IMR-90 (cell line): Measurements from ENCODE around the gene FAHD1. TPM values are rescaled to one million over a fixed set of nuclear protein-coding genes. Genes with fewer than 3 reads are reported as not detected.

ENCODE experiments used
- ATAC-seq: fragments of 200-7000 bp; cut with Tn5 transposase; 2 replicates; pipeline ENCODE4 v1.9.1; 2020; ENCODE audit warnings: low read depth, mild to moderate bottlenecking, moderate library complexity
- BruUV-seq: library from RNA; stranded (reverse); fragments of 400-500 nt; replicated peaks from 2 replicates; lab custom pipeline; 2021; lab: Mats Ljungman, UMichigan
- CTCF ChIA-PET: fragments of 300-600 bp; formaldehyde crosslinking; extraction: SDS; loops from one replicate; lab custom pipeline; 2021; ENCODE audit warnings: antibody characterized with exemption; lab: Yijun Ruan, JAX
- POLR2A ChIA-PET: fragments of 300-600 bp; sonication (Branson Sonifier 250); formaldehyde crosslinking; loops from one replicate; lab custom pipeline; 2022; ENCODE audit warnings: antibody characterized with exemption; ENCODE audit not compliant: unreplicated experiment; lab: Charles Lee
- DNase-seq: peaks from one replicate; pipeline ENCODE4 v3.0.0; 2013
- H2AFZ ChIP-seq: replicated peaks from 2 replicates; pipeline ENCODE3; 2013; ENCODE audit warnings: low read length, mild to moderate bottlenecking; ENCODE audit not compliant: poor library complexity
- H2AK5ac ChIP-seq: 2 replicates; pipeline ENCODE4 v1.6.1; 2013; ENCODE audit warnings: low read depth, low read length, inconsistent platforms
- H2AK9ac ChIP-seq: replicated peaks from 2 replicates; pipeline ENCODE3; 2013; ENCODE audit warnings: mild to moderate bottlenecking, low read depth, low read length, moderate library complexity; ENCODE audit not compliant: poor library complexity
- H2BK120ac ChIP-seq: 2 replicates; pipeline ENCODE4 v1.6.1; 2013; ENCODE audit warnings: low read depth, low read length, inconsistent platforms
- H2BK15ac ChIP-seq: 3 replicates; pipeline ENCODE4 v1.6.1; 2013; ENCODE audit warnings: low read depth, low read length, inconsistent platforms
- H2BK20ac ChIP-seq: 2 replicates; pipeline ENCODE4 v1.6.1; 2013; ENCODE audit warnings: low read depth, mild to moderate bottlenecking, inconsistent platforms, low read length, moderate library complexity
- H2BK5ac ChIP-seq: 2 replicates; pipeline ENCODE4 v1.6.1; 2013; ENCODE audit warnings: mild to moderate bottlenecking, low read depth, low read length, inconsistent platforms; ENCODE audit not compliant: poor library complexity, severe bottlenecking
- H3K14ac ChIP-seq: replicated peaks from 2 replicates; pipeline ENCODE4 v1.6.1; 2013; ENCODE audit warnings: low read depth, low read length, inconsistent platforms
- H3K18ac ChIP-seq: 2 replicates; pipeline ENCODE4 v1.6.1; 2013; ENCODE audit warnings: low read depth, low read length, control low read depth
- H3K23ac ChIP-seq: 2 replicates; pipeline ENCODE4 v1.6.1; 2013; ENCODE audit warnings: low read depth, low read length, inconsistent platforms
- H3K27ac ChIP-seq: 2 replicates; pipeline ENCODE4 v1.5.1; 2013; ENCODE audit warnings: mild to moderate bottlenecking, control low read depth, low read length; ENCODE audit not compliant: insufficient read depth
- H3K27me3 ChIP-seq: 2 replicates; pipeline ENCODE4 v1.6.1; 2013; ENCODE audit warnings: low read length; ENCODE audit not compliant: control insufficient read depth, insufficient read depth
- H3K36me3 ChIP-seq: 2 replicates; pipeline ENCODE4 v1.6.1; 2013; ENCODE audit warnings: low read length, mixed read lengths; ENCODE audit not compliant: control insufficient read depth, insufficient read depth
- H3K4ac ChIP-seq: 2 replicates; pipeline ENCODE4 v1.6.1; 2013; ENCODE audit warnings: low read depth, low read length, inconsistent platforms
- H3K4me1 ChIP-seq: 2 replicates; pipeline ENCODE4 v1.6.1; 2013; ENCODE audit warnings: low read length, mixed read lengths; ENCODE audit not compliant: control insufficient read depth, insufficient read depth
- H3K4me2 ChIP-seq: 2 replicates; pipeline ENCODE4 v1.6.1; 2013; ENCODE audit warnings: low read depth, mild to moderate bottlenecking, control low read depth, low read length, moderate library complexity
- H3K4me3 ChIP-seq: 2 replicates; pipeline ENCODE4 v1.5.1; 2013; ENCODE audit warnings: low read depth, mild to moderate bottlenecking, control low read depth, low read length, moderate library complexity; ENCODE audit not compliant: insufficient read depth
- H3K56ac ChIP-seq: 2 replicates; pipeline ENCODE4 v1.6.1; 2013; ENCODE audit warnings: low read length, inconsistent platforms; ENCODE audit not compliant: insufficient read depth; ENCODE audit errors: extremely low read depth
- H3K79me1 ChIP-seq, 2 experiments: 2 replicates each; pipeline ENCODE4 v1.6.1; 2013; ENCODE audit warnings: low read length in 2 of 2, inconsistent platforms in 1 of 2, low read depth in 1 of 2
- H3K9ac ChIP-seq: 2 replicates; pipeline ENCODE4 v1.6.1; 2013; ENCODE audit warnings: low read depth, low read length, control low read depth
- H3K9me1 ChIP-seq: 2 replicates; pipeline ENCODE4 v1.6.1; 2013; ENCODE audit warnings: low read length, inconsistent platforms; ENCODE audit not compliant: insufficient read depth
- H3K9me3 ChIP-seq: 2 replicates; pipeline ENCODE4 v1.6.1; 2013; ENCODE audit warnings: low read length; ENCODE audit not compliant: control insufficient read depth, insufficient read depth
- H4K20me1 ChIP-seq: 2 replicates; pipeline ENCODE4 v1.6.1; 2013; ENCODE audit warnings: low read length, inconsistent platforms; ENCODE audit not compliant: insufficient read depth
- H4K5ac ChIP-seq: 2 replicates; pipeline ENCODE4 v1.6.1; 2013; ENCODE audit warnings: mild to moderate bottlenecking, low read depth, low read length, control low read depth
- H4K8ac ChIP-seq, 2 experiments: 2 replicates each; pipeline ENCODE4 v1.6.1; 2013; ENCODE audit warnings: low read depth in 2 of 2, low read length in 2 of 2, control low read depth in 1 of 2, inconsistent platforms in 1 of 2
- H4K91ac ChIP-seq: 2 replicates; pipeline ENCODE4 v1.6.1; 2013; ENCODE audit warnings: low read depth, low read length, inconsistent platforms; ENCODE audit not compliant: insufficient read depth
- BHLHE40 ChIP-seq: fragments of 150-350 bp; IDR thresholded peaks from 2 replicates; pipeline ENCODE4 v1.6.1; 2016; ENCODE audit warnings: mild to moderate bottlenecking, low read depth, low read length
- CEBPB ChIP-seq: IDR thresholded peaks from 2 replicates; pipeline ENCODE4 v1.6.1; 2012; ENCODE audit warnings: low read depth, low read length, improper control_type of control experiment
- CTCF ChIP-seq: conservative IDR thresholded peaks from 2 replicates; pipeline ENCODE4 v1.5.1; 2012; ENCODE audit warnings: mild to moderate bottlenecking, low read depth, low read length, improper control_type of control experiment
- ELK1 ChIP-seq: fragments of 150-350 bp; IDR thresholded peaks from 2 replicates; pipeline ENCODE4 v1.6.1; 2016; ENCODE audit warnings: low read depth, mild to moderate bottlenecking, low read length, moderate library complexity, borderline replicate concordance
- MAZ ChIP-seq: IDR thresholded peaks from 2 replicates; pipeline ENCODE4 v1.6.1; 2012; ENCODE audit warnings: low read depth, mild to moderate bottlenecking, low read length, improper control_type of control experiment, moderate library complexity, borderline replicate concordance
- MXI1 ChIP-seq: IDR thresholded peaks from 2 replicates; pipeline ENCODE4 v1.6.1; 2012; ENCODE audit warnings: low read depth, mild to moderate bottlenecking, low read length, moderate library complexity, borderline replicate concordance
- NFE2L2 ChIP-seq: fragments of 150-350 bp; IDR thresholded peaks from 2 replicates; pipeline ENCODE4 v1.6.1; 2016; ENCODE audit warnings: low read depth, mild to moderate bottlenecking, low read length
- POLR2A ChIP-seq: IDR thresholded peaks from 2 replicates; pipeline ENCODE4 v1.6.1; 2012; ENCODE audit warnings: mild to moderate bottlenecking, low read depth, low read length
- RCOR1 ChIP-seq: IDR thresholded peaks from 2 replicates; pipeline ENCODE4 v1.6.1; 2012; ENCODE audit warnings: mild to moderate bottlenecking, low read length, improper control_type of control experiment; ENCODE audit not compliant: insufficient replicate concordance
- RFX5 ChIP-seq: IDR thresholded peaks from 2 replicates; pipeline ENCODE4 v1.8.0; 2012; ENCODE audit warnings: low read depth, mild to moderate bottlenecking, low read length, moderate library complexity
- SMC3 ChIP-seq: fragments of 150-350 bp; IDR thresholded peaks from 2 replicates; pipeline ENCODE4 v1.6.1; 2016; ENCODE audit warnings: low read depth, mild to moderate bottlenecking, antibody characterized with exemption, low read length, moderate library complexity
- USF2 ChIP-seq: fragments of 150-350 bp; IDR thresholded peaks from 2 replicates; pipeline ENCODE4 v1.6.1; 2017; ENCODE audit warnings: mild to moderate bottlenecking, antibody characterized with exemption, low read length, low read depth
- WGBS, 2 experiments: methylation state at CpG; one replicate each; pipeline versions ENCODE4 v1.1.5 to v1.1.7; 2013; ENCODE audit warnings: missing lambda C conversion rate in 2 of 2; ENCODE audit not compliant: insufficient read length in 1 of 2; ENCODE audit errors: extremely low coverage in 2 of 2; 5-methylcytosine and 5-hydroxymethylcytosine counted together
- dilution Hi-C: fragments of 300-500 bp; cut with HindIII; formaldehyde crosslinking; loops from one replicate; pipeline ENCODE4 v1.14.3; 2018; ENCODE audit warnings: low sequenced_read_pairs; ENCODE audit not compliant: unreplicated experiment
- in situ Hi-C: fragments of 300-500 bp; cut with MboI; formaldehyde crosslinking; loops from 3 replicates; pipeline ENCODE4 v1.14.3; 2019; ENCODE audit warnings: low sequenced_read_pairs, inconsistent platforms, mixed read lengths
- intact Hi-C: fragments of 100-400 bp; cut with micrococcal nuclease; formaldehyde crosslinking; loops from 2 replicates; pipeline ENCODE4 v1.10.0; 2022
- polyA plus RNA-seq, 3 experiments: library from polyadenylated mRNA; depleted of rRNA; stranded (reverse); fragments of >200 nt; gene quantifications; 2 replicates each; pipeline ENCODE4 v1.2.3, GENCODE V29; 2012; ENCODE audit warnings: low replicate concordance in 1 of 3
- total RNA-seq: library from RNA; depleted of rRNA; stranded (reverse); fragments of >200 nt; gene quantifications from 2 replicates; pipeline ENCODE4 v1.2.3, GENCODE V29; 2012

The FAHD1 gene
- total and polyA plus RNA-seq, 2 of the 4 experiments (the other 2 are of a cell fraction), result 65.3 to 85.9 TPM

- no peaks in the 10 kb centered on the region for H3K36me3 ChIP-seq
- H3K9ac ChIP-seq, result no peak overlapping the region
- peaks cover 13% of the 10 kb centered on the region for H3K27me3 ChIP-seq
- H4K5ac ChIP-seq, result no peak overlapping the region
- intact Hi-C loops (no loop called here), dilution Hi-C loops (no loop called here), in situ Hi-C loops (no loop called here)
- ChIA-PET POLR2A (no interaction called here), CTCF (no interaction called here)
- H3K4me1 ChIP-seq, result no peaks in the 10 kb centered on the region
- no peak overlapping the region for H3K4me3 ChIP-seq
- H3K18ac ChIP-seq, result no peak overlapping the region
- DNase-seq (no peak), ATAC-seq (no peak)
- no peak overlapping the region for H2AFZ ChIP-seq
- 43% methylated on average over 1 of the region's 4 CpGs; no CpG with 5 or more reads in 1 of the 2 experiments for WGBS, 2 experiments
- H4K91ac ChIP-seq, result no peak overlapping the region
- no peaks in the 10 kb centered on the region for H4K20me1 ChIP-seq
- no peak overlapping the region for H2BK15ac ChIP-seq
- no peak overlapping the region for H2AK9ac ChIP-seq
- H4K8ac ChIP-seq, result no peak overlapping the region
- TF ChIP-seq RFX5, result no peak
- no peak for TF ChIP-seq USF2
- TF ChIP-seq MAZ, result no peak
- no peak for TF ChIP-seq BHLHE40
- no peak for TF ChIP-seq MXI1
- no peak for TF ChIP-seq NFE2L2
- no peak for TF ChIP-seq ELK1
- TF ChIP-seq POLR2A, result no peak
- TF ChIP-seq CTCF, result no peak
- no peak for TF ChIP-seq SMC3
- no peak for TF ChIP-seq CEBPB
- TF ChIP-seq RCOR1, result no peak
- no peak overlapping the region for H2BK5ac ChIP-seq
- no peak overlapping the region for H3K27ac ChIP-seq
- no TSS peak for BruUV-seq
- no peak overlapping the region for H3K4me2 ChIP-seq
- H3K23ac ChIP-seq, result no peak overlapping the region
- H3K9me1 ChIP-seq, result no peaks in the 10 kb centered on the region
- H3K79me1 ChIP-seq, result no peaks in the 10 kb centered on the region
- H3K56ac ChIP-seq, result no peak overlapping the region
- H2BK20ac ChIP-seq, result no peak overlapping the region
- no peaks in the 10 kb centered on the region for H3K9me3 ChIP-seq
- no peak overlapping the region for H2AK5ac ChIP-seq
- H2BK120ac ChIP-seq, result no peak overlapping the region
- no peak overlapping the region for H3K14ac ChIP-seq
- H3K4ac ChIP-seq, result no peak overlapping the region
These were observed 19.0 kb downstream of the FAHD1 start for GRCh38 chr16:1845985-1846384.
